SHP77 treated with DMSO at 0.1 percent for 48 hours (cell line): ENCODE measurements around the gene DDIT3.

Experiments used
- DNase-seq: peaks from one replicate; lab custom pipeline; 2025; lab: John Stamatoyannopoulos, UW

The DDIT3 gene

GRCh38 chr12:57467212-57467874 lies 53.0 kb downstream of the DDIT3 start:
- DNase-seq, result no peak
